Psoas muscle (tissue), 8 donors: ENCODE measurements around the gene NPFF. TPM values are rescaled to one million over a fixed set of nuclear protein-coding genes. Genes with fewer than 3 reads are reported as not detected.

Experiments used
- ATAC-seq, 4 donors: fragments of 200-7000 bp; cut with Tn5 transposase; one replicate each; pipeline ENCODE4 v1.9.1; 2020; ENCODE audit warnings: moderate library complexity in 3 of 4, mild to moderate bottlenecking in 2 of 4
- DNase-seq, 2 donors: peaks; one replicate each; pipeline ENCODE4 v3.0.0-alpha.2; 2020
- H3K27ac ChIP-seq: fragments of 200-600 bp; one replicate; pipeline ENCODE4 v1.8.0; 2022
- H3K27me3 ChIP-seq, 3 donors: fragments of 200-600 bp in 1 of 3; one replicate each; pipeline versions ENCODE4 v1.6.1 to v1.8.0; 2013 to 2022; ENCODE audit warnings: low read length in 2 of 3, mild to moderate bottlenecking in 2 of 3, moderate library complexity in 1 of 3; ENCODE audit not compliant: insufficient read depth in 3 of 3
- H3K36me3 ChIP-seq, 2 donors: fragments of 200-600 bp in 1 of 2; one replicate each; pipeline versions ENCODE4 v1.6.1 to v1.8.0; 2013 to 2022; ENCODE audit warnings: low read depth in 1 of 2, mild to moderate bottlenecking in 1 of 2, moderate library complexity in 1 of 2; ENCODE audit not compliant: insufficient read depth in 1 of 2
- H3K4me1 ChIP-seq: fragments of 200-600 bp; one replicate; pipeline ENCODE4 v1.8.0; 2022
- H3K4me3 ChIP-seq: fragments of 200-600 bp; one replicate; pipeline ENCODE4 v1.8.0; 2022; ENCODE audit warnings: mild to moderate bottlenecking
- H3K9me3 ChIP-seq: fragments of 200-600 bp; one replicate; pipeline ENCODE4 v1.8.0; 2022
- CTCF ChIP-seq: fragments of 200-600 bp; IDR thresholded peaks from one replicate; pipeline ENCODE4 v1.8.0; 2022; ENCODE audit warnings: antibody characterized with exemption
- WGBS, 3 donors: extraction: QIAGEN DNeasy Blood & Tissue Kit; methylation state at CpG; one replicate each; pipeline versions ENCODE4 v1.1.6 to v1.1.7; 2013; 5-methylcytosine and 5-hydroxymethylcytosine counted together
- intact Hi-C, 2 donors: fragments of 100-400 bp; cut with DNase I; formaldehyde crosslinking; loops; one replicate each; pipeline versions ENCODE4 v1.11.0 to v1.14.2; 2022
- polyA plus RNA-seq, 3 donors: library from polyadenylated mRNA; stranded (reverse); fragments of 200-250 nt; gene quantifications; one replicate each; pipeline ENCODE4 v1.2.3, GENCODE V29; 2013
- total RNA-seq, 4 donors: library from RNA; stranded (reverse); fragmentation: NEBNext Ultra II Directional in 2 of 4; extraction: Animal tissue kit (Norgen Biotek cat#: 25700) in 2 of 4; gene quantifications; one replicate each; pipeline versions ENCODE4 v1.2.1 to v1.2.4, GENCODE V29; 2021 to 2023
- donor health status: healthy with polysubstance abuse.
- donor health status: DM: no; HTN: no; CAD: no; lungs with moderate emphysema.
- donor health status: Bipolar disorder and iron deficiency.
- donor health status: healthy.
- donor health status: DM: yes; HTN: yes; CAD: no.
- donor health status: DM: no; HTN: no; CAD: no.
- donor health status: DM: no; HTN: no; CAD: no.
- donor health status: DM: yes; HTN: yes; CAD: no.

NPFF gene
- total and polyA plus RNA-seq, 7 donors = not detected

- WGBS, 3 donors = 67 to 77% (median 77%) methylated on average over 7 of the region's 7 CpGs
- intact Hi-C loops = no loop called here
- ATAC-seq (peak in 2 of 4 donors; percentile 33 to 43), DNase-seq (no peak)
- Histone ChIP-seq H3K36me3 (peaks cover 22 to 99% of the 10 kb centered on the region in 2 donors), H3K9me3 (no peaks in the 10 kb centered on the region), H3K4me1 (no peaks in the 10 kb centered on the region), H3K27me3 (no peaks in the 10 kb centered on the region), H3K27ac (no peak overlapping the region), H3K4me3 (no peak overlapping the region)
- TF ChIP-seq CTCF = no peak
Measured at GRCh38 chr12:53532524-53533445, 25.5 kb upstream of the NPFF start.

GRCh38 chr12:53532021-53532420 is 24.7 kb upstream of the NPFF start:
- no peak for ATAC-seq

GRCh38 chr12:53530920-53531319 is 23.6 kb upstream of the NPFF start:
- WGBS, 3 donors = 96% methylated on average over 4 of the region's 4 CpGs
- intact Hi-C loops = no loop called here
- DNase-seq = no peak

More at GRCh38 chr12:53532021-53532420, 24.7 kb upstream of the NPFF start:
- H3K36me3 ChIP-seq = peaks cover 22 to 99% of the 10 kb centered on the region in 2 donors
- no peak for DNase-seq
- WGBS, 3 donors = 36 to 56% (median 38%) methylated on average over 3 of the region's 3 CpGs
- H3K9me3 ChIP-seq = no peaks in the 10 kb centered on the region
- H3K4me1 ChIP-seq = no peaks in the 10 kb centered on the region
- intact Hi-C loops = no loop called here
- no peaks in the 10 kb centered on the region for H3K27me3 ChIP-seq
- TF ChIP-seq CTCF = no peak
- no peak overlapping the region for H3K4me3 ChIP-seq
- no peak overlapping the region for H3K27ac ChIP-seq

GRCh38 chr12:53530061-53530460 is 22.8 kb upstream of the NPFF start:
- TF ChIP-seq CTCF = no peak

More at GRCh38 chr12:53530920-53531319, 23.6 kb upstream of the NPFF start:
- H3K9me3 ChIP-seq = no peaks in the 10 kb centered on the region
- ATAC-seq = no peak
- H3K4me1 ChIP-seq = no peaks in the 10 kb centered on the region
- peaks cover 22 to 99% of the 10 kb centered on the region in 2 donors for H3K36me3 ChIP-seq
- no peak for TF ChIP-seq CTCF
- H3K4me3 ChIP-seq = no peak overlapping the region
- H3K27ac ChIP-seq = no peak overlapping the region
- no peaks in the 10 kb centered on the region for H3K27me3 ChIP-seq

More at GRCh38 chr12:53530061-53530460, 22.8 kb upstream of the NPFF start:
- Histone ChIP-seq H3K27me3 (no peaks in the 10 kb centered on the region), H3K9me3 (no peaks in the 10 kb centered on the region), H3K27ac (no peak overlapping the region), H3K4me3 (no peak overlapping the region), H3K36me3 (peaks cover 20 to 99% of the 10 kb centered on the region in 2 donors), H3K4me1 (no peaks in the 10 kb centered on the region)
- intact Hi-C loops = no loop called here
- DNase-seq (no peak), ATAC-seq (no peak)
- 76 to 94% (median 88%) methylated on average over 2 of the region's 2 CpGs for whole genome bisulfite sequencing, 3 donors
